KMS-11 (cell line): ENCODE measurements around the gene C16orf46.

Source experiments
- H2AFZ ChIP-seq: fragments of 200-600 bp; sonication (generic); 2 replicates; pipeline ENCODE4 v1.6.1; 2016; ENCODE audit warnings: antibody characterized with exemption, mixed run types, low read depth
- H3K27ac ChIP-seq: fragments of 200-600 bp; sonication (generic); 2 replicates; pipeline ENCODE4 v1.6.1; 2016; ENCODE audit warnings: mild to moderate bottlenecking, mixed run types
- H3K27me3 ChIP-seq: fragments of 200-600 bp; sonication (generic); 2 replicates; pipeline ENCODE4 v1.6.1; 2017; ENCODE audit warnings: mild to moderate bottlenecking, low read depth, mixed run types, moderate library complexity; ENCODE audit not compliant: insufficient read depth
- H3K36me3 ChIP-seq: fragments of 200-600 bp; sonication (generic); 2 replicates; pipeline ENCODE4 v1.6.1; 2017; ENCODE audit warnings: mild to moderate bottlenecking, mixed run types; ENCODE audit not compliant: insufficient read depth
- H3K4me1 ChIP-seq: fragments of 200-600 bp; sonication (generic); 2 replicates; pipeline ENCODE4 v1.6.1; 2016; ENCODE audit warnings: mild to moderate bottlenecking, low read depth, mixed run types; ENCODE audit not compliant: poor library complexity, severe bottlenecking
- H3K4me2 ChIP-seq: fragments of 200-600 bp; sonication (generic); 2 replicates; pipeline ENCODE4 v1.7.0; 2016; ENCODE audit warnings: mild to moderate bottlenecking, mixed run types
- H3K4me3 ChIP-seq: fragments of 200-600 bp; sonication (generic); IDR thresholded peaks from 2 replicates; pipeline ENCODE4 v1.6.1; 2017; ENCODE audit warnings: low read depth, low read length, mixed read lengths; ENCODE audit not compliant: insufficient read depth
- H3K79me2 ChIP-seq: fragments of 200-600 bp; sonication (generic); 2 replicates; pipeline ENCODE4 v1.6.1; 2016; ENCODE audit warnings: low read depth, mixed run types; ENCODE audit not compliant: insufficient read depth
- H3K9ac ChIP-seq: fragments of 200-600 bp; sonication (generic); 2 replicates; pipeline ENCODE4 v1.6.1; 2016; ENCODE audit warnings: mild to moderate bottlenecking, mixed run types
- H4K20me1 ChIP-seq: fragments of 200-600 bp; sonication (generic); 2 replicates; pipeline ENCODE4 v1.6.1; 2016; ENCODE audit warnings: mild to moderate bottlenecking, mixed run types; ENCODE audit not compliant: insufficient read depth
- TF ChIP-seq, protein P1 (sequence below): fragments of 200-600 bp; sonication (generic); conservative IDR thresholded peaks from 2 replicates; pipeline ENCODE4 v1.6.1; 2017; ENCODE audit warnings: low read depth, mild to moderate bottlenecking, antibody characterized with exemption, low read length, moderate library complexity, mixed read lengths

The C16orf46 gene

DNA sequence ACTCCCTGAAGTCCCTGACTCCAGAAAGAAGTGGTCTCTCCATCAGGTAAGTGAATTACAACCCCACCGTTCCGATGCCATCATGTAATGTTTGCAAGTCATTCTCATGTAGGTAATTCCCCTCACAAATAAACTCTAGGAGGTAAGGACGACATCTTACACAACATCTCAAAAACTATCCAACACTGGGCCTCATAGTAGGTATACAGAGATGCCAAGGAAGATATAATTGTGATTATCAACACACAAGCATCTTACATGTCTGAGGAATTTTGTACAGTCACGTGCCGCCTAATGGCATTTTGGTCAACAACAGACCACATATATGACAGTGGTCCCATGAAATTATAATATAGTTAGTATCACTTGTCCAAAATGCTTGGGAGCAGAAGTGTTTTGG lies 11.8 kb upstream of the C16orf46 start:
- Histone ChIP-seq H3K9ac (no peak overlapping the region), H3K4me1 (peaks cover 5% of the 10 kb centered on the region), H4K20me1 (no peaks in the 10 kb centered on the region), H3K4me3 (no peak overlapping the region), H3K36me3 (no peaks in the 10 kb centered on the region; the same call in 1 of the 2 replicates), H2AFZ (no peak overlapping the region), H3K27me3 (no peaks in the 10 kb centered on the region), H3K79me2 (peaks cover 4% of the 10 kb centered on the region; the same call in 1 of the 2 replicates), H3K27ac (no peak overlapping the region), H3K4me2 (no peak overlapping the region)
- TF ChIP-seq, protein P1, sequence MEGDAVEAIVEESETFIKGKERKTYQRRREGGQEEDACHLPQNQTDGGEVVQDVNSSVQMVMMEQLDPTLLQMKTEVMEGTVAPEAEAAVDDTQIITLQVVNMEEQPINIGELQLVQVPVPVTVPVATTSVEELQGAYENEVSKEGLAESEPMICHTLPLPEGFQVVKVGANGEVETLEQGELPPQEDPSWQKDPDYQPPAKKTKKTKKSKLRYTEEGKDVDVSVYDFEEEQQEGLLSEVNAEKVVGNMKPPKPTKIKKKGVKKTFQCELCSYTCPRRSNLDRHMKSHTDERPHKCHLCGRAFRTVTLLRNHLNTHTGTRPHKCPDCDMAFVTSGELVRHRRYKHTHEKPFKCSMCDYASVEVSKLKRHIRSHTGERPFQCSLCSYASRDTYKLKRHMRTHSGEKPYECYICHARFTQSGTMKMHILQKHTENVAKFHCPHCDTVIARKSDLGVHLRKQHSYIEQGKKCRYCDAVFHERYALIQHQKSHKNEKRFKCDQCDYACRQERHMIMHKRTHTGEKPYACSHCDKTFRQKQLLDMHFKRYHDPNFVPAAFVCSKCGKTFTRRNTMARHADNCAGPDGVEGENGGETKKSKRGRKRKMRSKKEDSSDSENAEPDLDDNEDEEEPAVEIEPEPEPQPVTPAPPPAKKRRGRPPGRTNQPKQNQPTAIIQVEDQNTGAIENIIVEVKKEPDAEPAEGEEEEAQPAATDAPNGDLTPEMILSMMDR = no peak

DNA sequence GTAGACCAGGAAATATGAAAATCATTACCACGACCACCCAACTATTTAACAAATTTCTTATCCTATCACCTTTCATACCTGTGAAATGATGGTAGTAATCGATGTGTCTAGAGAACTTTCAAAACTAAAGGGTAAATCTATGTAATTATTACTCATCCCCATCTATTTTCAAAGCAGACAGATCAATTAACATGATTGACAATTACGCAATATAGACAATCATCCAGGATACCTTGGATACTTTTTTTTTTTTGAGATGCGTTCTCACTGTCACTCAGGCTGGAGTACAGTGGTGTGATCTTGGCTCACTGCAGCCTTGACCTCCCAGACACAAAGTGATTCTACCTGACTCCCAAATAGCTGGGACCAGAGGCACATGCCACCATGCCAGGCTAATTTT lies 4.0 kb upstream of the C16orf46 start:
- Histone ChIP-seq H3K27ac (no peak overlapping the region), H3K4me2 (no peak overlapping the region), H3K27me3 (no peaks in the 10 kb centered on the region), H3K79me2 (no peaks in the 10 kb centered on the region), H3K4me3 (no peak overlapping the region), H3K9ac (no peak overlapping the region), H2AFZ (no peak overlapping the region), H3K36me3 (no peaks in the 10 kb centered on the region), H4K20me1 (no peaks in the 10 kb centered on the region), H3K4me1 (peaks cover 3% of the 10 kb centered on the region)
- TF ChIP-seq, protein P1 = no peak

DNA sequence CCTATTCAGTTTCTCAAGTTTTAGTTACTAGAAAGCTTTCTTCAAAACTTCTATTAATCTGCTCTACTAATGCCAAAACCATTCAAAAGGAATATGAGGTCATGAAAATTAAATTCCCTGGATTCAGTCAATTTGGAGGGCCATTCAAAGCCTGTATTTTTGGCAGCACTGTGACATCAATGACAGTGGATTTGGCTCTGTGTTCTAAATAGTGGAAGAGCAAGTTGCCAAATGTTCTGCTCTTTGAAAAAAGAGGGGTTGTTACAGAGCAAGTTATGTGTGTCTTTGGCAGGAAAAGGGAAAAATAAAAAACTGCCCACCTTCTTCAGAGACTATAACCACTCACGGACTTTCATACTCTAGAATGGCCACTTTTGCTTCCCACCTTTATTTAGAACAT lies 3.2 kb upstream of the C16orf46 start:
- Histone ChIP-seq H2AFZ (no peak overlapping the region), H3K4me3 (no peak overlapping the region), H3K27ac (no peak overlapping the region), H3K36me3 (no peaks in the 10 kb centered on the region), H3K4me2 (no peak overlapping the region), H3K9ac (no peak overlapping the region), H3K27me3 (no peaks in the 10 kb centered on the region), H3K4me1 (peaks cover 7% of the 10 kb centered on the region), H4K20me1 (no peaks in the 10 kb centered on the region), H3K79me2 (no peaks in the 10 kb centered on the region)
- TF ChIP-seq, protein P1 = no peak

DNA sequence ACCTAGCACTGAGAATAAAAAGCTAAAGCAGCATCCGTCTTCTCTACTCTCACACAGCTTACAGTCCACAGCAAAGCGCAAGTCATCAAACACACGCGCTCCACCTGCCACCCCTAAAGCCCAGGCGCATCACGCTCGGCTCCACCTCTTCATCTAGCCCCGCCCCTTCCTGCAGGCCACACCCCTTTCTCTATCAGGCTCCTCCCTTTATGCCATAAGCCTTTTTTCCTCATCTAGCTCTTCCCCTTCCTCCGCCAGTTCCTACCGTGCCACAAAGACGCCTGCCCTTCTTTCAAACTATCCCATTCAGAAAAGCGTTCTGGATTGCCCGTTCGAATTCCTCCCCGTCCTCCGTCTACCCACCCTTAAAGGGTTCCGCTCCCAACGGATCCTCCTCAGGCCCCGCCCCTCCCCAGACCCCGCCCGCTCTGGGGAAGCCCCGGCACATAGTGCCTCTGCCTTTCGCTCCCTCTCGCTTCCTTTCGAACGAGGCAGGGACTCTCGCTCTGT lies 417 bp downstream of the C16orf46 start:
- H3K4me3 ChIP-seq = no peak overlapping the region
- peaks cover 7% of the 10 kb centered on the region for H3K4me1 ChIP-seq
- peak overlapping the region; percentile 93 for H2AFZ ChIP-seq

More for the DNA sequence above, 417 bp downstream of the C16orf46 start:
- no peaks in the 10 kb centered on the region for H3K27me3 ChIP-seq
- no peaks in the 10 kb centered on the region for H4K20me1 ChIP-seq
- TF ChIP-seq, protein P1 = no peak
- H3K9ac ChIP-seq = peak overlapping the region; percentile 66; the same call in 1 of the 2 replicates
- peak overlapping the region; percentile 66 for H3K27ac ChIP-seq
- peak overlapping the region; percentile 88 for H3K4me2 ChIP-seq
- no peaks in the 10 kb centered on the region for H3K36me3 ChIP-seq
- no peaks in the 10 kb centered on the region for H3K79me2 ChIP-seq
